Retinal pigment epithelial cell (primary cell): ENCODE results near the gene PLXNA2.
A peak's percentile ranks its signal among the peaks of the same experiment; 100 is the strongest.

ENCODE experiments used
- DNase-seq: peaks from one replicate; pipeline ENCODE4 v3.0.0-alpha.2; 2010; ENCODE audit warnings: low read depth
- H3K4me3 ChIP-seq: 2 replicates; pipeline ENCODE4 v1.5.1; 2011; ENCODE audit warnings: mild to moderate bottlenecking, low read length, control low read depth, moderate library complexity
- TF ChIP-seq, protein P1 (sequence below): conservative IDR thresholded peaks from 2 replicates; pipeline ENCODE4 v1.5.1; 2011; ENCODE audit warnings: low read depth, low read length, control low read depth, inconsistent platforms

PLXNA2 gene

DNA sequence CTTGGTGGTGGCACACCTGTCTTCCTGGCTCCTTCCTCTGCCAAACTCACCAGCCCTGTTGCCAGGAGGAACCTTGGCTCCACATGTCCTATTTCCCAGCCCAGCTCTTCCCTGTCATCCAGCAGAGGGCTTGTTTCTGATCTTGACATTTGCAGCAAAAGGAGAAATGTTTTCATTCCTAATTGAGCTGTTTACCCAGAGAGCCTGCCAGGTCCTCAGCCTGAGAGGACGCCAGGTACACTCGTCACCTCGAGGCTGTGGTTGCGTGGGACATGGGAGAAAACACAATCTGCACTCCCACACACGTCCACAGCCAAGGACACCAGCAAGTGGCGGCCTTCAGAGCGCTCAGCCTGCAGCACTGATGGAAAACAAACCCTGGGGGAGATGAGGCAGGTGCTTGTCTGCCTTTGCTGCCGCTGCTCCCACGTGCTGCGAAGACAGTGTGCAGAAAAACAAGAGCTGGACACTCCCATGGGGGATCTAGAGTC lies 200.4 kb downstream of the PLXNA2 start:
- no peak for DNase-seq
- TF ChIP-seq, protein P1, sequence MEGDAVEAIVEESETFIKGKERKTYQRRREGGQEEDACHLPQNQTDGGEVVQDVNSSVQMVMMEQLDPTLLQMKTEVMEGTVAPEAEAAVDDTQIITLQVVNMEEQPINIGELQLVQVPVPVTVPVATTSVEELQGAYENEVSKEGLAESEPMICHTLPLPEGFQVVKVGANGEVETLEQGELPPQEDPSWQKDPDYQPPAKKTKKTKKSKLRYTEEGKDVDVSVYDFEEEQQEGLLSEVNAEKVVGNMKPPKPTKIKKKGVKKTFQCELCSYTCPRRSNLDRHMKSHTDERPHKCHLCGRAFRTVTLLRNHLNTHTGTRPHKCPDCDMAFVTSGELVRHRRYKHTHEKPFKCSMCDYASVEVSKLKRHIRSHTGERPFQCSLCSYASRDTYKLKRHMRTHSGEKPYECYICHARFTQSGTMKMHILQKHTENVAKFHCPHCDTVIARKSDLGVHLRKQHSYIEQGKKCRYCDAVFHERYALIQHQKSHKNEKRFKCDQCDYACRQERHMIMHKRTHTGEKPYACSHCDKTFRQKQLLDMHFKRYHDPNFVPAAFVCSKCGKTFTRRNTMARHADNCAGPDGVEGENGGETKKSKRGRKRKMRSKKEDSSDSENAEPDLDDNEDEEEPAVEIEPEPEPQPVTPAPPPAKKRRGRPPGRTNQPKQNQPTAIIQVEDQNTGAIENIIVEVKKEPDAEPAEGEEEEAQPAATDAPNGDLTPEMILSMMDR = no peak
- H3K4me3 ChIP-seq = no peak overlapping the region

DNA sequence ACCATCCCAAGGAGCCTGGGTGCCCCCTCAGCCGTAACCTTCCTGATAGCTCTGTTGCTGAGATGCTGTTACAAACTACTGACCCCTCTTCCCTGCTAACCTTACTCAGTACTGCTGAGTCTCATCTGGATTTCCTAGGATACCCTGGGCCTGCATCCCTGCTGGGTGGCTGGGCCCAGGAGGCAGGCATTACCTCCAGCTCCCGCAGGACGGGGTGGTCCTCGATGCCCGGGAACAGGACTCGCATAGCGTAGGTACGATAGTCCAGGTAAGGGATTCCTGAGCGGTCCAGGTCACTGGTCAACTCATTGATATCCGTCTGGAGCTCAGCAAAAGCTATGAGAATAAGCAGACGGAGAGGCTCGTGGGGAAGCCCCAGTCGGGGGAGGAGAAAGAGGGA lies 201.3 kb downstream of the PLXNA2 start:
- TF ChIP-seq, protein P1 = no peak
- no peak overlapping the region for H3K4me3 ChIP-seq
- no peak for DNase-seq

DNA sequence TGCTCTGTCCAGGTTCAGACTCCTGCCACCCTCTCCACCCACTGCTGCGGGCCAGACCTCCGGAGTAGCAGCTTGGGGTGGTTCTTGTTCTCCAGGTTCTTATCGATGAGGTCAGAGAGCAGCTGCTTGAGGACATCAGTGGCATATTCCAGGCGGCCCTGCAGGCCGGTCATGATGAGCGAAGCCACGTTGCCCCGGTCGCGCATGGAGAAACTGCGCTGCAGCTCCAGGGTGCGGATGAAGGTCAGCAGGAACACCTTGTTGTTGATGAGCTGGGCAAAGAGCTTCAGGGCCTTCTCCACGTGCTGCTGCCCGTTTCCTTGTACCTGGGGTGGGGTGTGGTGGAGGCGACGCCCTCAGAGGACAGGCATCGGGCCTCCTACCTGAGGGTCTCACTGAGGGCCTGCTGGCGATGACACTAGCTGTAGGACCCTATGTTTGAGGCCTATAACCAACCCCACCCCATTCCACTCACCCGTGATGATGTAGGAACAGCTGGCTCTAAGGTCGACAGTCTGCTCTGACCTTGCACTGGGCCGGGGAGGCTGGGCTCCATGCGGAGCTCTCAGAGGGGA lies 202.1 kb downstream of the PLXNA2 start:
- TF ChIP-seq, protein P1 = no peak
- H3K4me3 ChIP-seq = no peak overlapping the region
- no peak for DNase-seq

DNA sequence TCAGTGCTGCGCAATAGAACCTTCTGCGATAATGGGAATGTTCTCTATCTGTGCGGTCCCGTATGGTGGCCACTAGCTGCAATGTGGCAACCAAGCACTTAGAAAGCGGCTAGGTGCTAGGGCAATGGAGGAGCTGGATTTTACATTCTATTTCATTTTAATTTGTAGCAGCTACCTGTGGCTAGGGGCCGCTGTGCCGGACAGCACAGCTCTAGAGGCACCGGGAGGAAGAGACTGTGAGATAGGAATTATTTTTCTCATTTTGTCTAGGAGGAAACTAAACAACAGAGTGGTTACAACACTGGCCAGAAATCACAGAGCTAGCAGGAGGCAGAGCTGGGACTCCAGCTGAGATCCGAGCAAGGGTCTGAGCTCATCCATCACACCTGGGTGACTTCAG lies 202.7 kb downstream of the PLXNA2 start:
- no peak overlapping the region for H3K4me3 ChIP-seq
- TF ChIP-seq, protein P1 = peak; percentile 12
- DNase-seq = no peak

DNA sequence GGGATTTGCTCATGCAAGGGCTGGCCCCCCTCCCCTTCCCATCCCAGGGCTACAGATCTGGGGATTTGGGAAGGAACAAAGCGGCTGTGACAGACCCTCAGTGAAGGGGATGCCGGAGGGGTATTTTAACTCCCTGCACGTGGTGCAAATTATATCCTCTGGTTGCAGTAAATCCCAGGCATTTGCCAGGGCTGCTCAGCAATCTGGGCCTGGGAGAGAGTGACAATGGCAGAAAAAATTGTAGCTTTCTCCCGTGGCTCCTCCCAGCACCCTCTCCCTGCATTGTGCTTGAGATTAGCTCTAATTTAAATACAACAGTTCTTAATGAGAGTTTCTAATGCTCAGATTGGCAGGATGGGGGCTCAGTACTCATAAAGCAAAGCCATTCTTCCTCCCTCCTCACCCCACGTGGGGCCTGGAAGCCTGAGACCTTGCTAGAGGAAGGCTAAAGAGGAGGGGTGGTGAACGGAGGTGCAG lies 203.3 kb downstream of the PLXNA2 start:
- no peak overlapping the region for H3K4me3 ChIP-seq
- DNase-seq = no peak
- TF ChIP-seq, protein P1 = no peak

DNA sequence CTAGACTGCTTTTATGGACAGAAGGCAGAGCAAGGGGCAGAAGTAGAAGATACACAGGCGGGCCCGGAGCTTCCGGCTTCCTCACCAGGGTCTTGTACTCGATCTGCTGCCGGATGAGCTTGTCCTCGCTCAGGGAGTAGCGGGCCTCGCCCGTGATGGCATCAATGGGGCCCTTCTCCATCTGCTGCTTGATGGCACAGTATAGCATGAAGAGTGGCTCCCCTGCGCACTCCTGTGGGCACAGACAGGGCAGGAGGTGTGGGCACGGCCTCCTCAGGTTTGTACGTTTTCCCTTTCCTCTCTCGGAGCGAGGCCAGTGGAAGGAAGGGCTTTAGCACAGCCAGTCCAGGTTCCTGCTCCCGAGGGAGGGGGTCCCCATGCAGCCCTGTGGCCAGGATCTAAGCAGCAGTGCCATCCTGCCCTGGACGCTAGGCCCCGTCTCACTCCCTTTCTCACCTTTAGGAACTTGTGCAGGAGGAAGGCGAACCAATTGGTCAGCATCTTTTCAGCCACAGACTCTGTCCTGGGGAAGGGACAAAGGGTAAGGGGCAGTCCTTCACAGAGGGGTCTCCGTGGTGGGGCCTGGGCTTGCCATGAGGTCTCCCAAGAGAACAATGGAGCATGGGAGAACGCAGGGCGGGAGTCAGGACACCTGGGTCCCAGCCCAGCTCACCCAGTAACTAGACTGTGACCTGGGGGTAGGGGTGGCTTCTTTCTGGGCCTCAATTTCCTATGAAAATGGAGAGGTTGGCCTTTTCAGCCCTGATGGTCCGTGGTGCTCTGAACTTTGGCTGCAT lies 204.4 kb downstream of the PLXNA2 start:
- DNase-seq = no peak
- H3K4me3 ChIP-seq = no peak overlapping the region
- TF ChIP-seq, protein P1 = no peak
